HepG2 (cell line): Measurements from ENCODE around the gene PFAS.
A peak's percentile ranks its signal among the peaks of the same experiment; 100 is the strongest.

Source experiments
- EP300 ChIP-seq, 3 experiments: sonication (generic) in 1 of 3; formaldehyde crosslinking in 1 of 3; IDR thresholded peaks; 2 replicates each; pipeline versions ENCODE4 v1.5.1 to v1.6.1; 2011 to 2020; ENCODE audit warnings: low read depth in 2 of 3, low read length in 2 of 3, borderline replicate concordance in 1 of 3, improper control_type of control experiment in 1 of 3, mild to moderate bottlenecking in 1 of 3, missing genetic modification reagents in 1 of 3, moderate library complexity in 1 of 3
- FOXK2 ChIP-seq: fragments of 450-650 bp; IDR thresholded peaks from 2 replicates; pipeline ENCODE4 v1.6.1; 2016
- MYC ChIP-seq: sonication (generic); formaldehyde crosslinking; IDR thresholded peaks from 2 replicates; pipeline ENCODE4 v1.9.0; 2021; ENCODE audit warnings: missing genetic modification reagents, borderline replicate concordance
- NCOR1 ChIP-seq: fragments of 200-600 bp; sonication (generic); IDR thresholded peaks from 2 replicates; pipeline ENCODE4 v1.7.0; 2017; ENCODE audit warnings: antibody characterized with exemption, low read length, borderline replicate concordance
- PCBP2 ChIP-seq: fragments of 200-400 bp; formaldehyde crosslinking; optimal IDR thresholded peaks from 2 replicates; pipeline ENCODE3; 2018; ENCODE audit warnings: low read length, low read depth; ENCODE audit not compliant: poor library complexity, severe bottlenecking
- PRDM10 ChIP-seq: sonication (generic); formaldehyde crosslinking; IDR thresholded peaks from 2 replicates; pipeline ENCODE4 v1.4.0; 2020; ENCODE audit warnings: low read depth, missing genetic modification reagents
- RARG ChIP-seq: sonication (generic); formaldehyde crosslinking; IDR thresholded peaks from 2 replicates; pipeline ENCODE4 v1.4.0; 2020; ENCODE audit warnings: low read depth, mild to moderate bottlenecking, missing genetic modification reagents
- SP2 ChIP-seq: sonication (generic); formaldehyde crosslinking; IDR thresholded peaks from 2 replicates; pipeline ENCODE4 v1.5.1; 2020; ENCODE audit warnings: mild to moderate bottlenecking, missing genetic modification reagents
- ZNF335 ChIP-seq: sonication (generic); formaldehyde crosslinking; IDR thresholded peaks from 2 replicates; pipeline ENCODE4 v1.4.0; 2020; ENCODE audit warnings: missing genetic modification reagents
- ZNF44 ChIP-seq: sonication (generic); formaldehyde crosslinking; IDR thresholded peaks from 2 replicates; pipeline ENCODE4 v1.5.1; 2020; ENCODE audit warnings: mild to moderate bottlenecking, missing genetic modification reagents
- ZNF572 ChIP-seq: sonication (generic); formaldehyde crosslinking; IDR thresholded peaks from 2 replicates; pipeline ENCODE4 v1.5.1; 2020; ENCODE audit warnings: mild to moderate bottlenecking, missing genetic modification reagents
- TF ChIP-seq, protein P1 (sequence below): sonication (generic); formaldehyde crosslinking; IDR thresholded peaks from 2 replicates; pipeline ENCODE4 v1.5.0; 2020; ENCODE audit warnings: mild to moderate bottlenecking, missing genetic modification reagents, moderate library complexity
- TF ChIP-seq, protein P2 (sequence below): sonication (generic); formaldehyde crosslinking; IDR thresholded peaks from 2 replicates; pipeline ENCODE4 v1.5.1; 2020; ENCODE audit warnings: missing genetic modification reagents, mild to moderate bottlenecking, borderline replicate concordance

GRCh38 chr17:8300627-8301242, 51.6 kb downstream of the PFAS start:
- TF ChIP-seq, protein P1, sequence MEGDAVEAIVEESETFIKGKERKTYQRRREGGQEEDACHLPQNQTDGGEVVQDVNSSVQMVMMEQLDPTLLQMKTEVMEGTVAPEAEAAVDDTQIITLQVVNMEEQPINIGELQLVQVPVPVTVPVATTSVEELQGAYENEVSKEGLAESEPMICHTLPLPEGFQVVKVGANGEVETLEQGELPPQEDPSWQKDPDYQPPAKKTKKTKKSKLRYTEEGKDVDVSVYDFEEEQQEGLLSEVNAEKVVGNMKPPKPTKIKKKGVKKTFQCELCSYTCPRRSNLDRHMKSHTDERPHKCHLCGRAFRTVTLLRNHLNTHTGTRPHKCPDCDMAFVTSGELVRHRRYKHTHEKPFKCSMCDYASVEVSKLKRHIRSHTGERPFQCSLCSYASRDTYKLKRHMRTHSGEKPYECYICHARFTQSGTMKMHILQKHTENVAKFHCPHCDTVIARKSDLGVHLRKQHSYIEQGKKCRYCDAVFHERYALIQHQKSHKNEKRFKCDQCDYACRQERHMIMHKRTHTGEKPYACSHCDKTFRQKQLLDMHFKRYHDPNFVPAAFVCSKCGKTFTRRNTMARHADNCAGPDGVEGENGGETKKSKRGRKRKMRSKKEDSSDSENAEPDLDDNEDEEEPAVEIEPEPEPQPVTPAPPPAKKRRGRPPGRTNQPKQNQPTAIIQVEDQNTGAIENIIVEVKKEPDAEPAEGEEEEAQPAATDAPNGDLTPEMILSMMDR (CRISPR knock-in tag): peak; percentile 93
- TF ChIP-seq EP300 (IDR thresholded peaks at IDR 0.05; ENCODE audit: low read depth in 2 of 2, low read length in 2 of 2) (no peak), EP300 (CRISPR knock-in tag; IDR thresholded peaks at IDR 0.05; ENCODE audit: borderline replicate concordance) (no peak), MYC (no peak), PRDM10 (CRISPR knock-in tag) (no peak), FOXK2 (no peak), SP2 (CRISPR knock-in tag) (no peak), PCBP2 (no peak), ZNF572 (CRISPR knock-in tag) (no peak), ZNF335 (CRISPR knock-in tag) (0 out of 2 replicates have a peak, but pooled peaks have one; percentile 49), RARG (CRISPR knock-in tag) (no peak), NCOR1 (no peak), ZNF44 (CRISPR knock-in tag) (no peak)
- TF ChIP-seq, protein P2, sequence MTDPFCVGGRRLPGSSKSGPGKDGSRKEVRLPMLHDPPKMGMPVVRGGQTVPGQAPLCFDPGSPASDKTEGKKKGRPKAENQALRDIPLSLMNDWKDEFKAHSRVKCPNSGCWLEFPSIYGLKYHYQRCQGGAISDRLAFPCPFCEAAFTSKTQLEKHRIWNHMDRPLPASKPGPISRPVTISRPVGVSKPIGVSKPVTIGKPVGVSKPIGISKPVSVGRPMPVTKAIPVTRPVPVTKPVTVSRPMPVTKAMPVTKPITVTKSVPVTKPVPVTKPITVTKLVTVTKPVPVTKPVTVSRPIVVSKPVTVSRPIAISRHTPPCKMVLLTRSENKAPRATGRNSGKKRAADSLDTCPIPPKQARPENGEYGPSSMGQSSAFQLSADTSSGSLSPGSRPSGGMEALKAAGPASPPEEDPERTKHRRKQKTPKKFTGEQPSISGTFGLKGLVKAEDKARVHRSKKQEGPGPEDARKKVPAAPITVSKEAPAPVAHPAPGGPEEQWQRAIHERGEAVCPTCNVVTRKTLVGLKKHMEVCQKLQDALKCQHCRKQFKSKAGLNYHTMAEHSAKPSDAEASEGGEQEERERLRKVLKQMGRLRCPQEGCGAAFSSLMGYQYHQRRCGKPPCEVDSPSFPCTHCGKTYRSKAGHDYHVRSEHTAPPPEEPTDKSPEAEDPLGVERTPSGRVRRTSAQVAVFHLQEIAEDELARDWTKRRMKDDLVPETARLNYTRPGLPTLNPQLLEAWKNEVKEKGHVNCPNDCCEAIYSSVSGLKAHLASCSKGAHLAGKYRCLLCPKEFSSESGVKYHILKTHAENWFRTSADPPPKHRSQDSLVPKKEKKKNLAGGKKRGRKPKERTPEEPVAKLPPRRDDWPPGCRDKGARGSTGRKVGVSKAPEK (CRISPR knock-in tag): no peak
